Measurements from ENCODE around the gene TDP1. TPM values are rescaled to one million over a fixed set of nuclear protein-coding genes. Genes with fewer than 3 reads are reported as not detected.

TDP1 gene
- total and polyA plus RNA-seq, 2 of the 13 experiments (the other 11 are each of a cell fraction or from before 2014, with no cell fraction given): 16.4 to 31.2 TPM

DNA sequence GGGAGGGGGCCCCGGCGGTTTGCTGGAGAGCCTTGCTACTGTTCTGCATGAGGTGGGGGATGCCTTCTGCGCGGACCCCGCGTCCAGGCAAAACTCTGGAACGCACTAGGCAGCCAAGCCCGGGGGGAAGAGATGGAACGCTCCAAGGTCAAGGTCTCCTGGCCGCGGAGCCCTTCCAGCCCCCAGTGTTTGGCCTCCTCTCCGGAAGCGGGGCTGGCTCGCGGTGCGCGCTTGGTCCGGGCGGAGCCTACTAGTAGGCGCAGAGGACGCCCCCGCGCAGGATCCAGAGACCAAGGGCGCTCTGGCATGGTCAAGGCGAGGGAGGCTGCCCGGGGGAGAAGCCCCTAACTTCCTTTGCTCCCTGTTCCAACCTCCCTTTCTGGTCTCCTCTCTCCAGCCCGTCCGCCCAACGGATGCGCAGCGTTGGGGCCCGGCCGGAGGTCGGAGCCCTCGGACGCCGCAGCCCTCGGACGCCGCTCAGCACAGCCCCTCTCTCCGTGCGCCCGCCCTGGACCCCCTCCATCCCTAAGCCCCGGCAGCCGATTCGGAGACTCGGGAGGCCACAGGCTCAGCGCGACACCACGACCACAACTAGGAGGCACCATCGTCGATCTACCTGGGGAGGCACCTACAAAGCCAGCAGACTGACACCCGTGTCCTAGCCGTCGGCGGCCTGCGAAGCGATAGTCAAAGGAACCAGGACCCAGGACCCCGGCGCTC is 105.4 kb downstream of the TDP1 start (continued):
- TF ChIP-seq, protein P1, sequence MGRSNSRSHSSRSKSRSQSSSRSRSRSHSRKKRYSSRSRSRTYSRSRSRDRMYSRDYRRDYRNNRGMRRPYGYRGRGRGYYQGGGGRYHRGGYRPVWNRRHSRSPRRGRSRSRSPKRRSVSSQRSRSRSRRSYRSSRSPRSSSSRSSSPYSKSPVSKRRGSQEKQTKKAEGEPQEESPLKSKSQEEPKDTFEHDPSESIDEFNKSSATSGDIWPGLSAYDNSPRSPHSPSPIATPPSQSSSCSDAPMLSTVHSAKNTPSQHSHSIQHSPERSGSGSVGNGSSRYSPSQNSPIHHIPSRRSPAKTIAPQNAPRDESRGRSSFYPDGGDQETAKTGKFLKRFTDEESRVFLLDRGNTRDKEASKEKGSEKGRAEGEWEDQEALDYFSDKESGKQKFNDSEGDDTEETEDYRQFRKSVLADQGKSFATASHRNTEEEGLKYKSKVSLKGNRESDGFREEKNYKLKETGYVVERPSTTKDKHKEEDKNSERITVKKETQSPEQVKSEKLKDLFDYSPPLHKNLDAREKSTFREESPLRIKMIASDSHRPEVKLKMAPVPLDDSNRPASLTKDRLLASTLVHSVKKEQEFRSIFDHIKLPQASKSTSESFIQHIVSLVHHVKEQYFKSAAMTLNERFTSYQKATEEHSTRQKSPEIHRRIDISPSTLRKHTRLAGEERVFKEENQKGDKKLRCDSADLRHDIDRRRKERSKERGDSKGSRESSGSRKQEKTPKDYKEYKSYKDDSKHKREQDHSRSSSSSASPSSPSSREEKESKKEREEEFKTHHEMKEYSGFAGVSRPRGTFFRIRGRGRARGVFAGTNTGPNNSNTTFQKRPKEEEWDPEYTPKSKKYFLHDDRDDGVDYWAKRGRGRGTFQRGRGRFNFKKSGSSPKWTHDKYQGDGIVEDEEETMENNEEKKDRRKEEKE (IDR thresholded peaks at IDR 0.05): no peak
- TF ChIP-seq POLR2A (IDR thresholded peaks at IDR 0.05; ENCODE audit: insufficient read depth in 1 of 2, low read depth in 2 of 2, low read length in 2 of 2) (no peak), ZNF558 (CRISPR knock-in tag; IDR thresholded peaks at IDR 0.05; ENCODE audit: borderline replicate concordance) (0 out of 2 replicates have a peak, but pooled peaks have one; percentile 11), WIZ (CRISPR knock-in tag; IDR thresholded peaks at IDR 0.05) (no peak), ZNF567 (CRISPR knock-in tag; IDR thresholded peaks at IDR 0.05; ENCODE audit: borderline replicate concordance) (no peak), NFATC3 (CRISPR knock-in tag; IDR thresholded peaks at IDR 0.05) (no peak), MLLT10 (CRISPR knock-in tag; IDR thresholded peaks at IDR 0.05) (no peak), ZC3H13 (CRISPR knock-in tag; IDR thresholded peaks at IDR 0.05) (no peak), SMYD3 (CRISPR knock-in tag; IDR thresholded peaks at IDR 0.05) (no peak), SOX6 (IDR thresholded peaks at IDR 0.05) (no peak), SOX6 (CRISPR knock-in tag; IDR thresholded peaks at IDR 0.05) (no peak; the same call in 1 of the 2 replicates), NCOA2 (CRISPR knock-in tag; IDR thresholded peaks at IDR 0.05) (no peak), SKI (IDR thresholded peaks at IDR 0.05; ENCODE audit: partially characterized antibody) (peak; percentile 3), KDM3A (CRISPR knock-in tag; IDR thresholded peaks at IDR 0.05; ENCODE audit: low read depth) (no peak)
- TF ChIP-seq, protein P2, sequence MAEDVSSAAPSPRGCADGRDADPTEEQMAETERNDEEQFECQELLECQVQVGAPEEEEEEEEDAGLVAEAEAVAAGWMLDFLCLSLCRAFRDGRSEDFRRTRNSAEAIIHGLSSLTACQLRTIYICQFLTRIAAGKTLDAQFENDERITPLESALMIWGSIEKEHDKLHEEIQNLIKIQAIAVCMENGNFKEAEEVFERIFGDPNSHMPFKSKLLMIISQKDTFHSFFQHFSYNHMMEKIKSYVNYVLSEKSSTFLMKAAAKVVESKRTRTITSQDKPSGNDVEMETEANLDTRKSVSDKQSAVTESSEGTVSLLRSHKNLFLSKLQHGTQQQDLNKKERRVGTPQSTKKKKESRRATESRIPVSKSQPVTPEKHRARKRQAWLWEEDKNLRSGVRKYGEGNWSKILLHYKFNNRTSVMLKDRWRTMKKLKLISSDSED (CRISPR knock-in tag; IDR thresholded peaks at IDR 0.05): no peak
- TF ChIP-seq, protein P3, sequence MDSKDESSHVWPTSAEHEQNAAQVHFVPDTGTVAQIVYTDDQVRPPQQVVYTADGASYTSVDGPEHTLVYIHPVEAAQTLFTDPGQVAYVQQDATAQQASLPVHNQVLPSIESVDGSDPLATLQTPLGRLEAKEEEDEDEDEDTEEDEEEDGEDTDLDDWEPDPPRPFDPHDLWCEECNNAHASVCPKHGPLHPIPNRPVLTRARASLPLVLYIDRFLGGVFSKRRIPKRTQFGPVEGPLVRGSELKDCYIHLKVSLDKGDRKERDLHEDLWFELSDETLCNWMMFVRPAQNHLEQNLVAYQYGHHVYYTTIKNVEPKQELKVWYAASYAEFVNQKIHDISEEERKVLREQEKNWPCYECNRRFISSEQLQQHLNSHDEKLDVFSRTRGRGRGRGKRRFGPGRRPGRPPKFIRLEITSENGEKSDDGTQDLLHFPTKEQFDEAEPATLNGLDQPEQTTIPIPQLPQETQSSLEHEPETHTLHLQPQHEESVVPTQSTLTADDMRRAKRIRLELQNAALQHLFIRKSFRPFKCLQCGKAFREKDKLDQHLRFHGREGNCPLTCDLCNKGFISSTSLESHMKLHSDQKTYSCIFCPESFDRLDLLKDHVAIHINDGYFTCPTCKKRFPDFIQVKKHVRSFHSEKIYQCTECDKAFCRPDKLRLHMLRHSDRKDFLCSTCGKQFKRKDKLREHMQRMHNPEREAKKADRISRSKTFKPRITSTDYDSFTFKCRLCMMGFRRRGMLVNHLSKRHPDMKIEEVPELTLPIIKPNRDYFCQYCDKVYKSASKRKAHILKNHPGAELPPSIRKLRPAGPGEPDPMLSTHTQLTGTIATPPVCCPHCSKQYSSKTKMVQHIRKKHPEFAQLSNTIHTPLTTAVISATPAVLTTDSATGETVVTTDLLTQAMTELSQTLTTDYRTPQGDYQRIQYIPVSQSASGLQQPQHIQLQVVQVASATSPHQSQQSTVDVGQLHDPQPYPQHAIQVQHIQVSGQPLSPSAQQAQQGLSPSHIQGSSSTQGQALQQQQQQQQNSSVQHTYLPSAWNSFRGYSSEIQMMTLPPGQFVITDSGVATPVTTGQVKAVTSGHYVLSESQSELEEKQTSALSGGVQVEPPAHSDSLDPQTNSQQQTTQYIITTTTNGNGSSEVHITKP (CRISPR knock-in tag; IDR thresholded peaks at IDR 0.05; ENCODE audit: low read depth): peak; percentile 83
- TF ChIP-seq, protein P4, sequence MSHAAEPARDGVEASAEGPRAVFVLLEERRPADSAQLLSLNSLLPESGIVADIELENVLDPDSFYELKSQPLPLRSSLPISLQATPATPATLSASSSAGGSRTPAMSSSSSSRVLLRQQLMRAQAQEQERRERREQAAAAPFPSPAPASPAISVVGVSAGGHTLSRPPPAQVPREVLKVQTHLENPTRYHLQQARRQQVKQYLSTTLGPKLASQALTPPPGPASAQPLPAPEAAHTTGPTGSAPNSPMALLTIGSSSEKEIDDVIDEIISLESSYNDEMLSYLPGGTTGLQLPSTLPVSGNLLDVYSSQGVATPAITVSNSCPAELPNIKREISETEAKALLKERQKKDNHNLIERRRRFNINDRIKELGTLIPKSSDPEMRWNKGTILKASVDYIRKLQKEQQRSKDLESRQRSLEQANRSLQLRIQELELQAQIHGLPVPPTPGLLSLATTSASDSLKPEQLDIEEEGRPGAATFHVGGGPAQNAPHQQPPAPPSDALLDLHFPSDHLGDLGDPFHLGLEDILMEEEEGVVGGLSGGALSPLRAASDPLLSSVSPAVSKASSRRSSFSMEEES (CRISPR knock-in tag; IDR thresholded peaks at IDR 0.05): no peak
- TF ChIP-seq, protein P5, sequence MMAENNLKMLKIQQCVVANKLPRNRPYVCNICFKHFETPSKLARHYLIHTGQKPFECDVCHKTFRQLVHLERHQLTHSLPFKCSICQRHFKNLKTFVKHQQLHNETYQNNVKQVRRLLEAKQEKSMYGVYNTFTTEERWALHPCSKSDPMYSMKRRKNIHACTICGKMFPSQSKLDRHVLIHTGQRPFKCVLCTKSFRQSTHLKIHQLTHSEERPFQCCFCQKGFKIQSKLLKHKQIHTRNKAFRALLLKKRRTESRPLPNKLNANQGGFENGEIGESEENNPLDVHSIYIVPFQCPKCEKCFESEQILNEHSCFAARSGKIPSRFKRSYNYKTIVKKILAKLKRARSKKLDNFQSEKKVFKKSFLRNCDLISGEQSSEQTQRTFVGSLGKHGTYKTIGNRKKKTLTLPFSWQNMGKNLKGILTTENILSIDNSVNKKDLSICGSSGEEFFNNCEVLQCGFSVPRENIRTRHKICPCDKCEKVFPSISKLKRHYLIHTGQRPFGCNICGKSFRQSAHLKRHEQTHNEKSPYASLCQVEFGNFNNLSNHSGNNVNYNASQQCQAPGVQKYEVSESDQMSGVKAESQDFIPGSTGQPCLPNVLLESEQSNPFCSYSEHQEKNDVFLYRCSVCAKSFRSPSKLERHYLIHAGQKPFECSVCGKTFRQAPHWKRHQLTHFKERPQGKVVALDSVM (CRISPR knock-in tag; IDR thresholded peaks at IDR 0.05): peak; percentile 16; the same call in 1 of the 2 replicates

Data from HepG2 (cell line).